ENCODE data around the gene MYO15B. TPM values are rescaled to one million over a fixed set of nuclear protein-coding genes. Genes with fewer than 3 reads are reported as not detected.

Gene MYO15B
- polyA plus RNA-seq, 1 donor from 2014 or later = 2.4 TPM

- no peaks in the 10 kb centered on the region for H3K36me3 ChIP-seq (ENCODE audit: insufficient read depth, low read length)
- H3K9me3 ChIP-seq (ENCODE audit: low read length) = no peaks in the 10 kb centered on the region
- no peaks in the 10 kb centered on the region for H3K9me2 ChIP-seq (ENCODE audit: insufficient read depth, low read length)
- H3K27me3 ChIP-seq (ENCODE audit: insufficient read depth, low read depth, low read length) = no peaks in the 10 kb centered on the region
- no peak overlapping the region for H3K4me2 ChIP-seq (ENCODE audit: low read length)
- no peak overlapping the region for H2AFZ ChIP-seq (ENCODE audit: low read depth, low read length)
- no peak overlapping the region for H3K4me3 ChIP-seq (ENCODE audit: low read length)
- no peaks in the 10 kb centered on the region for H4K20me1 ChIP-seq (ENCODE audit: insufficient read depth)
- no peak overlapping the region for H3K27ac ChIP-seq (ENCODE audit: low read length)
- H3K9ac ChIP-seq (ENCODE audit: low read length) = no peak overlapping the region
- no peak for TF ChIP-seq CTCF (IDR thresholded peaks at IDR 0.05; ENCODE audit: poor library complexity, severe bottlenecking)
- no peak for TF ChIP-seq POLR2AphosphoS5 (IDR thresholded peaks at IDR 0.05)
- TF ChIP-seq EZH2 (IDR thresholded peaks at IDR 0.05; ENCODE audit: borderline replicate concordance, insufficient read depth, low read length, poor library complexity, severe bottlenecking) = no peak
- no peak for TF ChIP-seq MXI1 (conservative IDR thresholded peaks at IDR 0.05; ENCODE audit: poor library complexity, severe bottlenecking)
- TF ChIP-seq RAD21 (conservative IDR thresholded peaks at IDR 0.05) = no peak
- no peak for TF ChIP-seq EP300 (conservative IDR thresholded peaks at IDR 0.05; ENCODE audit: poor library complexity, severe bottlenecking)
- TF ChIP-seq TAF1 (IDR thresholded peaks at IDR 0.05; ENCODE audit: low read depth) = no peak
- no peak for TF ChIP-seq REST (IDR thresholded peaks at IDR 0.05; ENCODE audit: borderline replicate concordance)
- no peak for TF ChIP-seq SMC3 (conservative IDR thresholded peaks at IDR 0.05; ENCODE audit: poor library complexity)
- H3K79me2 ChIP-seq (replicated peaks; ENCODE audit: insufficient read depth, low read length) = no peaks in the 10 kb centered on the region
- no peaks in the 10 kb centered on the region for H3F3A ChIP-seq (ENCODE audit: insufficient read depth, low read length, poor library complexity, severe bottlenecking)
Measured at GRCh38 chr17:75647921-75648320, 60.3 kb downstream of the MYO15B start.

- Histone ChIP-seq H3K9me2 (ENCODE audit: insufficient read depth, low read length) (no peaks in the 10 kb centered on the region), H3K4me2 (ENCODE audit: low read length) (no peak overlapping the region), H2AFZ (ENCODE audit: low read depth, low read length) (no peak overlapping the region), H3K36me3 (ENCODE audit: insufficient read depth, low read length) (peaks cover 4% of the 10 kb centered on the region), H3K9ac (ENCODE audit: low read length) (no peak overlapping the region), H3K79me2 (replicated peaks; ENCODE audit: insufficient read depth, low read length) (no peaks in the 10 kb centered on the region), H4K20me1 (ENCODE audit: insufficient read depth) (no peaks in the 10 kb centered on the region), H3K9me3 (ENCODE audit: low read length) (no peaks in the 10 kb centered on the region), H3K27me3 (ENCODE audit: insufficient read depth, low read depth, low read length) (no peaks in the 10 kb centered on the region), H3F3A (ENCODE audit: insufficient read depth, low read length, poor library complexity, severe bottlenecking) (no peaks in the 10 kb centered on the region), H3K4me3 (ENCODE audit: low read length) (no peak overlapping the region), H3K27ac (ENCODE audit: low read length) (no peak overlapping the region)
- TF ChIP-seq CTCF (IDR thresholded peaks at IDR 0.05; ENCODE audit: poor library complexity, severe bottlenecking) = no peak
- no peak for TF ChIP-seq MXI1 (conservative IDR thresholded peaks at IDR 0.05; ENCODE audit: poor library complexity, severe bottlenecking)
- no peak for TF ChIP-seq POLR2AphosphoS5 (IDR thresholded peaks at IDR 0.05)
- TF ChIP-seq RAD21 (conservative IDR thresholded peaks at IDR 0.05) = no peak
- no peak for TF ChIP-seq EZH2 (IDR thresholded peaks at IDR 0.05; ENCODE audit: borderline replicate concordance, insufficient read depth, low read length, poor library complexity, severe bottlenecking)
- no peak for TF ChIP-seq SMC3 (conservative IDR thresholded peaks at IDR 0.05; ENCODE audit: poor library complexity)
- TF ChIP-seq EP300 (conservative IDR thresholded peaks at IDR 0.05; ENCODE audit: poor library complexity, severe bottlenecking) = no peak
- TF ChIP-seq REST (IDR thresholded peaks at IDR 0.05; ENCODE audit: borderline replicate concordance) = no peak
- TF ChIP-seq TAF1 (IDR thresholded peaks at IDR 0.05; ENCODE audit: low read depth) = no peak
Measured at GRCh38 chr17:75649687-75650086, 62.1 kb downstream of the MYO15B start.
